GM21786 (cell line): ENCODE data around the gene SLC35G2.
"Not testable (repeated sequence)": the region's sequence is repeated elsewhere in the genome, so short reads cannot be mapped to it uniquely, and the experiment has no call there.

Experiments used
- ATAC-seq: cut with Tn5 transposase; IDR thresholded peaks from one replicate; pipeline ENCODE4 v1.9.1; 2021; ENCODE audit not compliant: unreplicated experiment

The SLC35G2 gene

DNA sequence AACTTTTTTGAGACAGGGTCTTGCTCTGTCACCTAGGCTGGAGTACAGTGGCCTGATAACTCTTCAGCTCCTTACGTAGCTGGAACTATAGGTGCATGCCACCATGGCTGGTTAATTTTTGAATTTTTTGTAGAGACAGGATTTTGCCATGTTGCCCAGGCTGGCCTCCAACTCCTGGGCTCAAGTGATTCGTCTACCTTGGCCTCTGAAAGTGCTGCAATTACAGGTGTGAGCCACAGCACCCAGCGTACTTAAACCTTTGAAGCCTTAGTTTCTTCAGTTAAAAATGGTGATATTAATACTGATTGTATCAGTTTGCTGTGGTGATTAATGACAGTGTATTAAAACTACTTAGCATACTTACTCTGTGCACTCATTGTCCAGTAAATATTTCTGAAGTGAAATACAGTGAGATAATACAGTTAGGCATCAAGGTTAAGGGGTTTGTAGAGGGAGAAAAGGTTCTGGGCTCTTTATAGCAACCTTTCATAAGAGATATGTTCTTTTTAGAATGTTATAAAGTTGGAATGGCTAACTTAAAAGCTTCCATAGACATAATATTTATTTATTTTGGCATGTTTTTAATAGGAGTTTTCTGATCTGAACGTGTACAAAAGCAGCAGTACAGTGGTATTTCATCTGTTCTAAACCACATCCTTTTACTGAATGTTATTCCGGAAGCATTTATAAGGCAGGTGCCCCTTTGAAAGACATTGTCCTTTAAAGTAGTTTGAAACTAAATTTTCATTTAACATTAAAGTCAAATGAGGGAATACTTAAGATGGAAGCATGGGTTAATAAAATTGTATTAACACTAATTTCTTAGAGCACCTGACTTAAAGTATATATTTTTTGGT, 66.7 kb downstream of the SLC35G2 start:
- peak; percentile 49 for ATAC-seq

DNA sequence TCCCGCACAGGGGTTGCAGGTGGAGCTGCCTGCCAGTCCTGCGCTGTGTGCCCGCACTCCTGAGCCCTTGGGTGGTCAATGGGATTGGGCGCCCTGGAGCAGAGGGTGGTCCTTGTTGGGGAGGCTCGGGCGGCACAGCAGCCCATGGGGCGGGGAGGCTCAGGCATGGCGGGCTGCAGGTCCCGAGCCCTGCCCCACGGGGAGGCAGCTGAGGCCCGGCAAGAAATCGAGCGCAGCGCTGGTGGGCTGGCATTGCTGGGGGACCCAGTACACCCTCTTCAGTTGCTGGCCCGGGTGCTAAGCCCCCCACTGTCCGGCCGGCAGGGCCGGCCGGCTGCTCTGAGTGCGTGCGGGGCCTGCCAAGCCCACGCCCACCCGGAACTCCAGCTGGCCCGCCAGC, 71.0 kb downstream of the SLC35G2 start:
- no peak for ATAC-seq

DNA sequence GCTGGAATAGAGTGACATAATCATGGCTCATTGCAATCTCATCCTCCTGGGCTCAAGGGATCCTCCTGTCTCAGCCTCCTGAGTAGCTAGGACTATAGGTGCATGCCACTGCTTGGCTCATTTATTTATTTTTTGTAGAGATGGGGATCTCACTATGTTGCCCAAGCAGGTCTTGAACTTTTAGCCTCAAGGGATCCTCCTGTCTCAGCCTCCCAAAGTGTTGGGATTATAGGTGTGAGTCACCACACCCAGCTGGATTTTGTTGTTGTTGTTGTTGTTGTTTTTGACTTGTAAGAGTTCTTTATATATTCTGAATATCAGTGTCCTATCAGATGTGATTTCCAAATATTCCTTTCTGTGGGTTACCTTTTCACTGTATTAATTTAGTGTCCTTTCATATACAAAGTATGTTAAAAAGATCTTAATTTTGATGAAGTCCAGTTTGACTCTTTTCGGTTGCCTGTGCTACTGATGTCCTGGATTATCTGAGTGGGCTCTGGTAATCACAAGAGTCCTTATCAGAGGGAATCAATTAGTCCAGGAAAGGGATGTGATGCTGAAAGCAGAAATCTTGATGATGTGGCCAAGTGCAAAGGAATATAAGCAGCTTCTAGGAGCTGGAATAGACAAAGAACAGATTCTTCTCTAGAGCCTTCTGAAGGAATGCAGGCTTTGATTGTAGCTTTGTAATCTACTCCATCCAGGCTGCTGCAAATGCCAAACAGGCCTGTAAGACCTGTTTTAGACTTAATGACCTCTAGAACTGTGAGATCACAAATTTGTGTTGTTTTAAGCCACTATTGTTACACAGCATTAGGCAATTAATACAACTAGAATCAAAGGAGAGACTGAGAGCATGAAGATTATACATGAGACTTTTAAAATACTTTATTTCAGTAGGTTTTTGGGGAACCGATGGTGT, 73.3 kb downstream of the SLC35G2 start:
- ATAC-seq: no peak

DNA sequence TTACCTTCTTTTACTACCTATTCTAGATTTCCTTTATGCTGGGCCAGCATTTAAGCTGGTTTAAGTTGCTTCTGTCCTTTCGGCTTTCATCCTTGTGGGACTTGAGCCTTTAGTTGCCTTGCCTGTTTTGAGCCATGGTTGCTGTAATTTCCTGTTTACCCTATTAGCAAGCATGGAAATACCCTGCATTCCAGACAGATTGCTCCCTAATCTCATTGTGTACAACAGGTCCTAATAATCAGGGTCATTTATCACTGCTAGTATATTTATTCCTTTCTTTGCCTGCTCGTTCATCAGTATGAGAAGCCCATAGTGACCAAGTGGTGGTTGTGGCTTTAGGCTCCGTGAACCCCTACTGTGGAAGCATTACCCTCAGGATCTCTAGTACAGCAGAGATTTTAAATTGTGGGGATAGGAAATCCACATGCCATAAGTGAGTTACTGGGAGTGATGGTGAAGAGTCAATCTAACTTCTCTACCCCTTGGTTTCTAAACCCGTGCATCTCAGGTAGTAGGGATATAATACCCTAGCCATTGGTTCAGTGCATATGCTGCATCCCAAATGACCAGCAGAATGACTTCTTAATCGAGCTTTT, 75.0 kb downstream of the SLC35G2 start:
- ATAC-seq: no peak

DNA sequence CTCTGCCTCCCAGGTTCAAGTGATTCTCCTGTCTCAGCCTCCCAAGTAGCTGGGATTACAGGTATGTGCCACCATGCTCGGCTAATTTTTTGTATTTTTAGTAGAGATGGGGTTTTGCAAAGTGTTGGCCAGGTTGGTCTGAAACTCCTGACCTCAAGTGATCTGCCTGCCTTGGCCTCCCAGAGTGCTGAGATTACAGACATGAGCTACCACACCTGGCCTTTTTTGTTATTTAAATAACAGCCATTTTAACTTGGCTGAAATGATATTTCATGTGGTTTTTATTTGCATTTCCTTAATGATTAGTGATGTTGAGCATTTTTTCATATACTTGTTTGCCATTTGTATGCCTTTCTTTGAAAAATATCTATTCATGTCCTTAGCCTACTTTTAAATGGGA, 78.2 kb downstream of the SLC35G2 start:
- not testable (repeated sequence) for ATAC-seq

DNA sequence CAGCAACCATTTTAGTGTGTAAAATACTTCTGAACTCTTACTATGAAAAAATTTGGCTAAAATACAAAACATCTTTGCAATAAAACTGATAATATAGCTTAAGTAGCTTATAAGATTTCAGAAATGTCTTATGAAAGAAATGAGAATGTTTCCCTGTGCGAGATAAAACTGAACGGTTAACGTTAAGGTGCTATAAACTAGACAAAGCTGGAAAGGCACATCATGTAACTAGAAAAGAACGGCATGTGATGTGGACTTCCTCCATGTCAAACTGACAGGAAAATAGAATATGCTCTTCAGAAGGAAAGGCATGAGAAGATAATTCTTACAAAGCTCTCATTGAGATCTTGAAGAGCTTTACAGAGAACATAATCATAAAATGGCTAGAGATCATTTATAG, 79.6 kb downstream of the SLC35G2 start:
- ATAC-seq: no peak

DNA sequence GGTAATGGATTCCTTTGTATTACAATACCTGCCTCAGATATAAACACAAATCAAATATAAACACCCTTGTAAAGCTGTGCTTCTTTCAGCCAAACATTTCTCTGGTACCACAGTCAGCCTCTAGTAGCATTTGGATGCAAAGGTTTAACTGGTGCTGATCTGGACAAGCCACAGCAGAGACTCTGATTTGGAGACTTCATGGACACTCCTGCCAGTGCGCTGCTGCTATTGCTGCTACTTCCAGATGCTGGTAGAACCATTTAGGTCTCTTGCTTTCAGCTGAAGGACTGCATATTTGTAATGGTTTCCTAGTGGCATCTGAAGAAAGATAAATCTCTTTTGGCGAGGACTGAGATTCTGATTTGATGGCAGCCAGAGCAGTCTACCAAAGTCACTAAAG, 80.0 kb downstream of the SLC35G2 start:
- ATAC-seq: no peak

DNA sequence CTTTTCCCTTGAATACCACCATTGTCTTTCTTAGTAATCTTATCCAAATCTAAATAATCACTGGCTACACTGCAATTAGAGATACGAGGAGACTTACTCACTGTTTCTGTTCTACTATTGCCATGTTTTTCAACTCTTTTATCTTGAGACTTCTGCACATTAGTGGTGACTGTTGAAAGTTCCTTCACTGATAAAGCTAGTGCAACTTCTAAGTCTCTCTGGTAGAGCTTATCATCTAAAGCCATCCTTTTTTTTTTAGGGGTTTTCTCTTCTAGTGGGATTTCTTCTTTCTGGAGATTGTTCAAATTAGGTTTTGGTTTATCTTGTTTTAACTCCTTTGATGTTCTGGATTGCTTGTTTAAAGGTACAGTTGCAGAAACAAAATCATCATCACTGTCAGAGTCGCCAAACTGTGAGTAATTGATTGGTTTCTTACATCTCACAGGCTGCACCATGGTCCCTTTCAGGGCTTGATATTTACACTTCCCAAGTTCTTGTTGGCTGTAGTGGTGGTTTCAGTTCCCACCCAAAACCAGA, 80.8 kb downstream of the SLC35G2 start:
- no peak for ATAC-seq

DNA sequence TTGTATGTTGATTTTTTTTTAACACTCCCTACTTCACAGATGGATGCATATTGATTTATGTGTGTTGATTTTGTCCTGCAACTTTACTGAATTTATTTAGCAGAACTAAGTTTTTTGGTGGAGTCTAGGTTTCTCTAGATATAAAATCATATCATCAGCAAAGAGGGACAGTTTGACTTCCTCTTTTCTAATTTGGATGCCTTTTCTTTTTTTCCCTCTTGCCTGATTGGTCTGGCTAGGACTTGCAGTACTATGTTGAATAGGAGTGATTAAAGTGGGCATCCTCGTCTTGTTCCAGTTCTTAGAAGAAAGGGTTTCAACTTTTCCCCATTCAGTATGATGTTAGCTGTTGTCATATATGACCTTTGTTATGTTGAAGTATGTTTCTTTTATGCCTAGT, 81.8 kb downstream of the SLC35G2 start:
- ATAC-seq: not testable (repeated sequence)

DNA sequence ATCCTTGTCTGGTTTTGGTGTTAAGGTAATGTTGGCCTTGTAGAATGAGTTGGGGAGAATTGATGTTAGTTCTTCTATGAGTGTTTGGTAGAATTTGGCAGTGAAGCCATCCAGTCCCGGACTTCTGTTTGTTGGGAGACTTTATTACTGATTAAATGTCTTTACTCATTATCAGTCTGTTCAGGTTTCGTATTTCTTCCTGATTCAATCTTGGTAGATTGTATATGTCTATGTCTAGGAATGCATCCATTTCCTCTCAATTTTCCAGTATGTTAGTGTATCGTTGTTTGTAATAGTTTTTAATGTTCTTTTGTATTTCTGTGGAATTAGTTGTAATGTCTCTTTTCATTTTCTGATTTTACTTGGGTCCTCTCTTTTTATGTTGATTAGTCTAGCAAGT, 82.5 kb downstream of the SLC35G2 start:
- no peak for ATAC-seq

DNA sequence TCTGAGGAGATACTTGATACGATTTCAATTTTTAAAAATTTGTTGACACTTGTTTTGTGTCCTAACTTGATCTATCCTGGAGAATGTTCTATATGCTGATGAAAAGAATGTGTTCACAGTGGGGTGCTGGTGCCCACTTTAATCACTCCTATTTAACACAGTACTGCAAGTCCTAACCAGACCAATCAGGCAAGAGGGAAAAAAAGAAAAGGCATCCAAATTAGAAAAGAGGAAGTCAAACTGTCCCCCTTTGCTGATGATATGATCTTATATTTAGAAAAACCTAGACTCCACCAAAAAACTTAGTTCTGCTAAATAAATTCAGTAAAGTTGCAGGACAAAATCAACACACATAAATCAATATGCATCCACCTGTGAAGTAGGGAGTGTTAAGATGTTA, 83.6 kb downstream of the SLC35G2 start:
- ATAC-seq: not testable (repeated sequence)

DNA sequence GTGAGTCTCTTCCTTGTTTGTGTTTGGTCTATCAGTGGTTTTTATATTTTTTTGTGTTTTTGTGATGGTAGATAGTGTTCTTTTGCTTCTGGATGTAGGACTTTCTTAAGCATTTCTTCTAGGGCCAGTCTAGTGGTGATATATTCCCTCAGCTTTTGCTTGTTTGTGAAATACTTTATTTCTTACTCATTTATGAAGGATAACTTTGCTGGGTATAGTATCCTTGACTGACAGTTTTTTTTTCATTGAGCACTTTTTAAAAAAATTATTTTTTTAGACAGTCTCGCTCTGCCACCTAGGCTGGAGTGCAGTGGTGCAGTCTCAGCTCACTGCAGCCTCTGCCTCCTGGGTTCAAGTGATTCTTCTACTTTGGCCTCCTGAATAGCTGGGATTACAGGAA, 85.0 kb downstream of the SLC35G2 start:
- ATAC-seq: no peak

DNA sequence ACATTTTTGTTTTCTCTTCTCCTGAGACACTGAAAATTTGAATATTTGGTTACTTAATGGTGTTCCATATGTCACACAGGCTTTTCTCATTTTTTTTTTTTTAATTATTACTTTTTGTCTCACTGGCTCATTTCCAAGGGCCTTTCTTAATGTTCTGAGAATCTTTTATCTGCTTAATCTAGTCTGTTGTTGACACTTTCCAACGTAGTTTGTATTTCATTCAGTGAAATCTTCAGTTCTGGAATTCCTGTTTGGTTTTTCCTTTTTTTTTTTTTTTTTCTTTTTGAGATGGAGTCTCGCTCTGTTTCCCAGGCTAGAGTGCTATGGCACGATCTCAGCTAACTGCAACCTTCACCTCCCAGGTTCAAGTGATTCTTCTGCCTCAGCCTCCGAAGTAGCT, 85.8 kb downstream of the SLC35G2 start:
- no peak for ATAC-seq
